ENCODE results near the gene FCHO2.

Gene FCHO2

DNA sequence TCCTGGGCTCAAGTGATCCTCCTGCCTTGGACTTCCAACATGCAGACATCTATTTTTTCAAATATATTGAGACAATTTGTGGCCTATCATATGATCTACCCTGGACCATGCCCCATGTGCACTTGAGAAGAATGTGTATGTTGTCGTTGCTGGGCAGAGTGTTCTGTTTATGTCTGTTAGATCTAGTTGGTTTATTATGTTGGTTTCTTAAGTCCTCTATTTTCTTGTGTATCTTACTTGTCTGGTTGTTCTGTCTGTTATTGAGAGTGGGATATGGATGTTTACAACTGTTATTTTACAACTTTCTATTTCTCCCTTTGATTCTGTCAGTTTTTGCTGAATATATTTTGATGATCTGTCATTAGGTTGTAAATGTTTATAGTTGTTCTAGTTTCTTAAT lies 154.3 kb downstream of the FCHO2 start:
- DNase-seq (ENCODE audit: low read depth, low spot score) = no peak

DNA sequence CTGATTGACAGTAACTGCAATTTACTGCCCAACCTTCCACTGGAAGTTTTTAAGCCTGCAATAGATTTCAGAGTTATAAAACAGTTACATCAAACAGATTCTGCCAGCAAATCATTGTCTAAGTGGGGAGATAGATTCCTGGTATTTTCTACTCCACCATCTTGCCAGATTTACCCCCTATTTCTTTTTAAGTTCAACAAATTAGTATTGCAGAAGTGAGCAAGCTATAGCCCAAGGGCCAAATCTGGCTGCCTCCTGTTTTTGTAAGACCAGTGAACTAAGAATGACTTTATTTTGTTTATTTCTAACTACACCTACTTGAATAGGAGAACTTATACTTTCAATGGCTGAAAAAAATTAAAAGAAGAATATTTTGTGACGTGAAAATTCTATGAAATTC lies 155.7 kb downstream of the FCHO2 start:
- no peak for DNase-seq (ENCODE audit: low read depth, low spot score)

DNA sequence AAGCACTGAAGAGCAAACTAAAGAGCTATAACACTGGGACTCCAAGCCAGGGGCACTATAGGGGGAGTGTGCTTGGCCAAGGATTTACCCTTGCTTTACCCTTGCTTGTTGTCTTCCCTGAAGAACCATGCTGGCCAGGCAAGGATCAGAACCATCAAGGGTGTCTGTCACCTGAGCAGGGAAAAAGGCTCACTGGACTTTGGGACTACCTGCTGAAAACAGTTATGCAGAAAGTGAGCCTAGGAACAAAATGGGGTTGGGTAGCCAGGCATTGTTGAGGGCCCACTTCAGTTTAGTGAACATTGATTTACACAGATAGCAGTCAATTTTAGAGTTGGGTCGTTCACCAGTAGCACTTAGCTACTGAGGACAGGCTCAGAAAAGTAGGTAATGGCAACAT lies 156.5 kb downstream of the FCHO2 start:
- DNase-seq (ENCODE audit: low read depth, low spot score) = no peak

DNA sequence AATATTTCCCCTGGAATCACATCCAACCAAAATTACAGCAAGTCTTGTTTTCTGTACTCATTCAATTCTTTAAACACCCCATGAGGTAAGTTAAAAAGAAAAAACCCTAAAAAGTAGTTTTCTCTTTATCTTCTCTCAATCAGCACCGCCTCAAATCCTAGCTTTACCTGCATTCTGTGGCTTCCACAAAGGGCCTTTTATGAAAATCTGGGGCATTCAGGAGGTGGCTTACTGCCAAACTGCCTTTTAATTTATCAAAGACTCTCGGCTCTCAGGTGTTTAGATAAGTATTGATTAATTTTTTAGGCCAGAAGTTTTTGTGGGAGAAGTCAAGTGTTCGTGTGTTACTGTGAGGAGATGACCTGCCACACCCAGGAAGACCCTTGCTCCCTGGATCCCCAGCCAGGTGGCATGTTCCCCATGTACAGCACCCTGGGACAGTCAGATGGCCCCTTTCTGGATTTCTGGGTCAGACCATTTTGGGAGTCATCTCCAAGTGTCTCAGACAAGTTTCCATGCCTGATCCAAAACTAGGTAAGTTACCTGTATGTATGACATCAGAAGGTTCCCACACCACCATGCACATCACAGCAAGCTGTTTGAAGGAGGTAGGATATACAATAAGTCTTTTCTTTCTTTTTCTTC lies 158.3 kb downstream of the FCHO2 start:
- no peak for DNase-seq (ENCODE audit: low read depth, low spot score)

DNA sequence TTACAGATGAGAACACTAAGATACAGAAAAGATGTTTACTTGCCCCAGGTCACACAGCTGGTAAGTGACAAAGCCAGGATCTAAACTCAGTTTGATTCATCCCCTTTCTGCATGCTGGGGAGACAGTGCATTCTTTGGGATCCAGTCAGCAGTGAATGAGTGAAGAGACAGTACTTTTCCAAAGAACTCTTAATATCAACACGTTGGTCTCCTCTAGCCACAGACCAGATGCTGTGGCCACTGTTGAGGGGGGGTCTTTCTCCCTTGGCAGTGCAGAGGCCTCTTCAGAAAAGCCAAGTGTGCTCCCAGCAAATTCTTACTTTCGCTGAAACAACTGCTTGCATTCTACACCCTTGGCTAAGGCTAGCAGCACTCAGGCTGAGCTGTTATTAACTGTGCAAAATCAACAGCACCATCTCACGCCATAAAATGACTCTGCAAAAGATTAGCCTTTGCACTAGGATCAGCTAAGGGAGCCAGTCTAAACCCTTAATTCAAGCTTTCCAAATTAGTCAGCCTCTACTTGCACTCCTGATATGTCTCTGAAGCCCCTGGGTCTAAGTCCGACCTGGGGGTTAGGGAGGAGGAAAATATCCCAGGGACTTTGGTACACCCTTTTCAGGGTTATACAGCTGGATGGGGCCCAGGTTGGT lies 159.7 kb downstream of the FCHO2 start:
- peak; percentile 88 for DNase-seq (ENCODE audit: low read depth, low spot score)

DNA sequence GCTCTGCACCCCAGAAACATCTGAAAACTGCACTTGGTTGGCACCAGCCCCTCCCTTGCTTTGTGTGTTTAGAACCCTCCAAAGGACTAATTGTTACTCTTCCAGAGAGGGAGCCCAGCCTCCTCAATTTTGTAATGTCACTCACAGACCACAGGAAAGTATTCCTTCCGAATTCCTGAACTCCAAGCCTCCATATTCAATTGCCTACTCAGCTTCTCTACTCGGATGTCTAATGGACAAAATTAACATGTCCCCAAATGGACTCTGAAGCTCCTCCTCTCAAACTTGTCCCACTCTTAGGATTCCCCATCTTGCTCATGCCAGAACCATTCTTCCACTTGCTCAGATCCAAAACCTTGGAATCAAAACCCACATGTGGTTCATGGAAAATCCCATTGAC lies 160.7 kb downstream of the FCHO2 start:
- no peak for DNase-seq (ENCODE audit: low read depth, low spot score)

DNA sequence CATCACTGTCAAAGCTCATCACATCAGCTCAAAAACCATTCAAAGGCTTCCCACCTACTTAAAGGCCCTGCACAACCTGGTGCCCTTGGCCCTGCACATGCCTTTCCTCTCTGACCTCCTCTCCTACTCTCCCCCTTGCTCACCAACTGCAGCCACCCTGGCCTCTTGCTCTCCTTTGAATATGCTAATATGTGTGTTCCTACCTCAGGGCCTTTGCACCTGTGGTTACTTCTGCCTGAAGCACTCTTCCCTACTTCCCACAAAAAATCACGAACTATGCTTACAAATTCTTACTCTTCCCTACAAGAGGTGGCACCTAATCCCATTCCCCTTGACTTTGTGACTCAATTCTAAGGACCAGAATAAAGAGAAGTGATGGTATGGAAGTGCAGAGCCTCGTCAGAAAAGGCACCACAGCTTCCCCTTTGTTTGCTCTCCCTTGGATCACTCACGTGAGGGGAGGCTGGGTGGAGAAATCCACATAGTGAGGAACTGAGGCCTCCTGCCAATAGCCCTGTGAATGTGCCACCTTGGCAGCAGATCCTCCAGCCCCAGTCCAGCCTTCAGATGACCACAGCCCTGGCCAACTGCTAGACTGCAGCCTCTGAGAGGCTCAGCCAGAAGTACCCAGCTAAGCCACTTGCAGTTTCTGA lies 161.4 kb downstream of the FCHO2 start:
- no peak for DNase-seq (ENCODE audit: low read depth, low spot score)

DNA sequence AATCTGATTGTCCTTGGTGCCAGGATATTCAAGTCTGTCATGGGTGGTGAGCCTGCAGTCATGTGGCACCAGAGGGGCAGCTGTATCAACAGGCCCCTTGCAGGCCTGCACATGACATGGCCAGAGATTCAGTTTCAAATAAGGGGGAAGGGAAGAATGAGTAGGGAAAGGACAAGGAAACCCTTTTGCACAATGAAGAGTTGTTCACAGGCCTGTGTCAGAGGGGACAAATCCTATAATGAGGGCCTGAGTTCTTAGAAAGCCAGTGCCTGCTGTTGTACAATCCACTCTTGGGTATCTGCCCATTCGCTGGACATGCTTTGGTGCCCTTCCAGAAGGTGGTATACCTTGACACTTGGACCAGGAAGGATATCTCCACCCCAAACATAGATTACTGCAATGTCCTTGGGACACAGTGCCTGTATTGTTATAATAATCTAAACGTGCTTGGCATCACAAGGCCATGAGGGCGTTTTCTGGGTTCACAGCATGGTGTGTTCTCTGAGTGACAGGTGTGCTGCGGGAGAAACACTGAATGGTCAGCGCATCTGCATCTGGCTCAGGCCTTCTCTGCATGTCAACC lies 162.6 kb downstream of the FCHO2 start:
- DNase-seq (ENCODE audit: low read depth, low spot score) = no peak

DNA sequence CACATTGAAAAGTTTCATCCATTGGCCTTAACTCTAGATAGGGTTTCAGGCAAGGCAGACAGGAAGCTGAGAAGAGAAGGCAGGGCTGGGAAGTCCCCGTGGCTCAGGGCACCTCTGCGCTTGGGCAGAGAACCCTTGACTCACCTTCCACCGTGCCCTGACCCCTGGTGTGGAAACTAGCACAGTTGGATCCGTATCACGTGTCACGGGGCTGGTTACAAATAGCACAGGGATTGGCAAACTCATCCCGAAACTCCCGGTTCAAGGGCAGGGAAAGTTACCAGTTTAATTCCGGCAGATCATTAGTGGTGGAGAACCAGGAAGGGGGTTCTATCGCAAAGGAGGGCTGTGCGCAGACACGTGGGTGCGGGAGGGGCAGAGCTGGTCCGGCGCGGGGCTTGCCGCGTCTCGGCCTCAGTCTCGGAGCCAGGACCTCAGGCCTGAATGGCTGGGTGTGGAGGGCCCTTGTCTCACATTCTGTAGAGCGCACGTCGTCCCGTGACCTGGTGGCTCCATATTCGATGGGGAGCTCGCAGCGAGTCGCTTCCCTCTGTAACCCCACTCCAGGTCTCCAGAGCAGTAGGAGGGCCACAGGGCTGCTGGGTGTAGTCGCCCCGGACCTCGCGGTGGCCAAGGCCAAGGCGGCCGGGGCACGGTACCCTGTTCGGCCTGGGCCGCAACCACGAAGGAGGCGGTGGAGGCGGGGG lies 163.8 kb downstream of the FCHO2 start:
- no peak for DNase-seq (ENCODE audit: low read depth, low spot score)

DNA sequence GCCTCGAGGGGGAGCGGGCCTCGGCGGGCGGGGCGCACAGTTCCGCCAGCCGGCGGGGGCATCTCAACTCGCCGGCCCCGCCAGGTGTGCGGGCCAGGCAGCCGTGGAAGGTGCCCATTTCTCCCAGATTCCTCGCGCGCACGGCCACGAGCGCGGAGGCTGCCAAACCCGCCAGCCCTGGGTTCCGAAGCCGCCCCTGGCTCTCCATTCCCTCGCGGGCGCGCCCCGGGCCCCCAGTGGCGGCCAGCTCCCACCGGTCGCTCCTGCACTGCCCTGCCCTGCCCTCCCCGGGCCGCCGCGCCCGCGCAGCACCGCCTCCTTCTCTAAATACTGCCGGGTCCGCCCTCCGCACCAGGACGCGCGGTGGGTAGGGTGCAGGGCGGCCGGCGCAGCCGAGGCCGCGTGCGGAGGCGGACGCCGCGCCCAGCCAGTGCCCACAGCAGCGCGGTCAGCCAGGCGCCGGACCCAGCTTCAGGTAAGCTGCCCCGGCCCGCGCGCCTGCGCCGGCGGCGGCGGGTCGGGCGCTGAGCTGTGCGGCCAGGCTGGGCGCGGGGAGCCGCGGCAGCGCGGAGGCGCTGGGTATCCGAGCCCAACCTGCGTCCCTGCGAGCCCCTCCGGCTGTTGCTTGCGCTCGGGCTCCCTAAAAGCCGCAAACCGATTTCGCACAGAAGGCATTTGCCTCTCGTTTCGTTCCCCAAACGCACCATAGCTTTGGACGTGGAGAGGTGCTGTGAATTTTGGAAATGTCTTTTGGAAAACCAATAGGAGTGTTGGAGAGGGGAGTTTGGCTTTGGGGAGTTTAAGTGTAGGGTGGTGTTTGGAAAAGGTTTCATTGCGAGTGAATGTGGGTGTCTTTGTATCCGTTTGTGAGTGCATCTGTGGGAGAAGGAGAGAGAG lies 164.6 kb downstream of the FCHO2 start, which contains the start of gene TMEM171:
Gene TMEM171, plus strand, starts transcription at position 354 of the 897 bp plus-strand sequence. CDS start 2,799 bp downstream, outside the sequence.
- DNase-seq (ENCODE audit: low read depth, low spot score) = no peak

DNA sequence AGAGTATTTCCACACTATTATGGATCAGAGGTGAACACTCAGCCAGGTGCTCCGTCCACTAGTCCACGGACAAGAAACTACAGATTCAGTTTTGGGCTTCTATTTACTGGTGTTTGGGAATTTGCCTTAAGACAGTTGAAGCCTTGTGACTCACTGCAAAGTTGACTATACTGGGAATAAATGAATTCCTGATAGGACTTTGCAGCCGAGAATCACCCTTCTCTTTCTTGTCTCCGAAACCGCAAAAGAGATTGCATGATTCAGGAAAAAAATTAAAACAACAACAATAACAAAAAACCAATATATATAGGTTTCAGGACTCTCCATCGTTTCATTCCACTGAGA lies 165.2 kb downstream of the FCHO2 start:
- DNase-seq (ENCODE audit: low read depth, low spot score) = no peak

DNA sequence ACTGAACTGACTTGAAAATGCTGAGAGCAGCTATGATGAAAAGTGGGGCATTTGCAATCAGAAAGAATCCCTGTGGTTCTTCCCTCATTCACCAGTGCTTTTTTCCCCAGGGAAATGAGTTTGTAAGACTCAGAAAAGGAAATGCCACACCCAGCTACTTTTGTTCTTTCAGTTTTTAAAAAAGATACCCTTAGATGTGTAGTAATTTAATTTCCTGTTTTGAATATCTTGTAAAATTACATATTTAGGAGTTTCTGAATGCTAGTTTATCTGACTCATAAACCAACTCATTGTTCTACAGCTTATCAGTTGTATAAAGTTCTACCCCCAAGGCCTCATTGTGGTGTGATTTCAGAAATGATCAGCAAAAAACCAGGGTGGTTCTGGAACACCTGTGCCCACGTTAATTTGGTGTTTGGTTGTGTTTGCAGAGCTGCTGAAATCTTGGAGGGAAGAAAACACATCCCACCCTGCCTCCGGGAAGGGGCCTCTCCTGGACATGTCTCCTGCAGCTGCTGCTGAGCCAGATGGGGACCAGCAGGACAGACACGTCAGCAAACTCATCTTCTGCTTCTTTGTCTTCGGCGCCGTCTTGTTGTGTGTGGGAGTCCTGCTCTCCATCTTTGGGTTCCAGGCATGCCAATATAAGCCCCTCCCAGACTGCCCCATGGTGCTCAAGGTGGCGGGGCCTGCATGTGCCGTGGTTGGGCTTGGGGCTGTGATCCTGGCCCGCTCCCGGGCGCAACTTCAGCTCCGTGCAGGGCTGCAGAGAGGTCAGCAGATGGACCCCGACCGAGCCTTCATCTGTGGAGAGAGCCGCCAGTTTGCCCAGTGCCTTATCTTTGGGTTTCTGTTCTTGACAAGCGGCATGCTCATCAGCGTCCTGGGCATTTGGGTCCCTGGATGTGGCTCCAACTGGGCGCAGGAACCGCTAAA lies 167.3 kb downstream of the FCHO2 start:
- no peak for DNase-seq (ENCODE audit: low read depth, low spot score)

DNA sequence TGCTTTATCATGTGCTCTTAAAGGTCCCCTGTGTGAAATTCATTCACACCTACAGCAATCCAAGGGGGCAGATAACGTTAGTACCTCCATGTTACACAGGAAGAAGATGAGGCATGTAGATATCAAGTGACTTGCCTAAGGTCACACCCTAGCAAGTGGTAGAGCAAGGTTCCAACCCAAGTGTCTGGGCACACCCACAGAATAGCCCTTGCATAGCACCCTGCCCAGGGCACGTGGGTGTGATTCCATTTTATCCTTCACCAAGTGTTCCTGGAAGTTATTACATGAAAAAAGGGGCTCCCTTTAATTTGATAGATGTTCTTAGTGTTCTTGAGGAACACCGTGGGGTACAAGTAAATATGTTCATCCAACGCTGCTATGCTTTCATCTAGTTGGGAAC lies 169.4 kb downstream of the FCHO2 start:
- DNase-seq (ENCODE audit: low read depth, low spot score) = no peak

DNA sequence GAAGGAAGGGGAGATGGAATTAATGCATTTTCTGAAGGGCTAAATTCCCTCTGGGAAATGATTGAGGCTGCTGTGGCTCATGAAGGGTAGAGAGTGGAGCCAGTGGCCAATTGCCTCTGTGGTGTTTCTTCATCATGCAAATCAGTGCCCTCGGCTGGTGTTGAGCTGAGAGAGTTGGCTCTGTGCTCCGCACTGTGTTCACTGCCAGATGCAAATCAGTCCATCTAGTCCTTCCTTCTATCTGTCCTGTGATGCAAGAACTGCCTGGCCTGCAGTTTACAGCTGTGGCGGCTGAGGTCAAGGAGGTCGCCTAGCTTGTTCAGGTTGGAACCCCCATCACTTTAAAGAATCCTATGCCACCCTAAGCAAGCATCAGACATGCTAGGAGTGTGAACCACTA lies 170.5 kb downstream of the FCHO2 start:
- no peak for DNase-seq (ENCODE audit: low read depth, low spot score)

DNA sequence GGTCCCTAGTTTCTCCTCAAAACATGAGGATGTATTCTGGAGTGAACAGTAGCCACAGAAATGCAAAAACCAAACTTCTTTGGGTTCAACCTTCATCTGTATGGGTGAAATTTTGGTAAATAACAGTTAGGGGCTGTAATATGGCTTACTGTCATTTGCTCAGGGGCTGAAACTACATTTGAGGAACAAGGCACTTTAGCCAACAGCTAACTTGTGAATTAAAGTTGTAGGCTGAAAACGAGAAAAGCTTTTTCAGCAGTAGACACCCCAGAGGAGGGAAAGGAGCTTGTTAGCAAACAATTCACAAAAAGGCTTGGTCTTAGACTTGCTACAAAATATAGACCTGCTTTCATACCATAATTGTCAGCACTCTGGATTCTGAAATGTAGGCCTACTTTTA lies 171.1 kb downstream of the FCHO2 start:
- DNase-seq (ENCODE audit: low read depth, low spot score) = no peak

DNA sequence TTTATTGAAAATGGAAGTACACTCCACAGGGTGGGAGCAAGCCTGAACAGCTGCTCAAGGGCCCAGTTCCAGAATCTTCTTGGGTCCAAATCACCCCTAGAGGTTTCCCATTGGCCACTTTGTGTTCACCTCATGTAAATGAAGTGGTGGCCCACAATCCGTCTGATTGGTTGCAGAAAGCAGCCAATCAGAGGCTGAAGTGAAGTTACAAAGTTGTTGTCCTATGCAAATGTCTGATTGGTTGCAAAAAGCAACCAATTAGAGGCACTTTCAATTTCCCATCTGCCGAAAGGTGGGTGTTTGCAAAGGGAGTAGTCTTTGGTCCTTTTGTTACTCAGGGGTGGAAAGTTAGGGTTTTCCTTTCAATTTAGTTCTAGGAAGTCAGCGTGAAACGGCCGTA lies 173.3 kb downstream of the FCHO2 start:
- DNase-seq (ENCODE audit: low read depth, low spot score) = no peak

DNA sequence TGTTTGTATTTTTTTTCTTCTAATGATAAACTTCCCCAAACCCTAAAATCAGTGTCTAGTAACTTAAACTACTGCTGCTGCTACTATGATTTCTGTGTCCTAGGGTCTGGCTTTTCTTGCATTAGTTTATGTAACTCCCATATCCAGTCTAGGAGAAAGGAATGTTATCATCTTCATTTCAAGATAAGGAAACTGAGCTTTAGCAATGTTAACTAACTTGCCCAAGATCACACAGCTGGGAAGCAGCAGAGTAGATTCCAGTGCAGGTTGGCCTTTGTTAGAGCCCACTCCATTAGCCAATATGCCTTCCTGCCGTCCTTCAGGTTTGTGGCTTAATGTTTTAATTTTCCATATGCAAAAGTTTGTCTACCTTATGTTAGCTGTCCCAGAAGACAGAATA lies 175.0 kb downstream of the FCHO2 start:
- DNase-seq (ENCODE audit: low read depth, low spot score) = no peak

DNA sequence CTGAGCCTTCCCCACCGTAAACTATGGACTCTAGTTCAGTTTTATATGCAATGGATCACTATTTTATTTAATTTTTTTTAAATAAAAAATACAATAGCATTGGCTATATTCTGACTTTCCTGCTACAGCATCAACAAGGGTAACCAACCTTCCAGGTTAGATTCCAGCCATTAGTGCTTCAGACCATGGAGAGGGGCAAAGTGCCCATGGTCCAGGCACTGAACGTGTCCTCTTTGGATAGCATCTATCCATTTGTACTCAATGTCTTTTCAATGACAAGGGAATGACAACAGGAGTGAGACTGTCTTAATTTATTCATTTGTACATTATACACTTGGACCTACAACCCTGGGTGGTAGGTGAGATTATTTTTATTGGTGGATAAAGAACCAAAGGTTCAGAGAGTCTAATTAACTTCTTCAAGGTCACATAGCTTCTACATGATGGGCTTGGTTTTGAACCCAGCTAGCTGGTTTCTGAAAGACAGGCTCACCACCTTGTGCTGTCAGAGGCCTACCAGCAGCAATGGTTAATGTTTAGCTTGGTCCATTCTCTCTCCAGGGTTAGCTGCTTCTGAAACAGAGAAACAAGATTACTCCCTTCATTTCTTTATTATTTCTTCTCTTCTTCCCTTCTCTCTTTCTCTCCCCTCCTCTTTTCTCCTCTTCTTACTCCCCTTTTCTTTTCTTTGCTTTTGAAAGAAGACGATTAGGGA lies 176.0 kb downstream of the FCHO2 start:
- DNase-seq (ENCODE audit: low read depth, low spot score) = no peak

DNA sequence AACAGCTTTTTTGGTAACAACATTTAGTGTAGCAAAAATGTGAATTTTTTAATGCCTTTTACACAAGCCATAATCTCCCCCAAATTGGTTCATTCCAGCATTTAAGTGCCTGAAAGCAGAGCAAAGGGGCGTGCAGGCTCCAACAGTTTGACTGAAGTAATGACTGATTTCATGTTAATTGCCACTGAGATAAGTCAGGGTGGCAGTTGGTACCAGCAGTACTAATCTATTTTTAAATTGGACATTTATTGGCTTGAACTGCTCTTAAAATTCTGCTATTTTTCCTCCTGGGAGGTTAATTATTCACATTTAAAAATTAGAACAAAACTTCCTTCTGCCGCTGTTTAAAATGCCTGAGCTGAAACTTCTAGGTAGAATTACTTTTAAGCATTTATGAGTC lies 176.9 kb downstream of the FCHO2 start:
- DNase-seq (ENCODE audit: low read depth, low spot score) = no peak
